ENCODE data around the gene THADA.
"Not testable (repeated sequence)": the region's sequence is repeated elsewhere in the genome, so short reads cannot be mapped to it uniquely, and the experiment has no call there.

The THADA gene

GRCh38 chr2:43465234-43465633 lies 130.6 kb downstream of the THADA start:
- DNase-seq (ENCODE audit: low spot score) = no peak

GRCh38 chr2:43464590-43464989 lies 131.2 kb downstream of the THADA start:
- DNase-seq (ENCODE audit: low spot score) = no peak

GRCh38 chr2:43462866-43463641 lies 132.8 kb downstream of the THADA start:
- no peak for DNase-seq (ENCODE audit: low spot score)

- peak; percentile 55 for DNase-seq (ENCODE audit: low spot score)
These were observed 134.3 kb downstream of the THADA start for GRCh38 chr2:43461453-43462073.

GRCh38 chr2:43460611-43461365 lies 135.1 kb downstream of the THADA start:
- no peak for DNase-seq (ENCODE audit: low spot score)

GRCh38 chr2:43460174-43460546 lies 135.7 kb downstream of the THADA start:
- DNase-seq (ENCODE audit: low spot score) = no peak

GRCh38 chr2:43459446-43460173 lies 136.2 kb downstream of the THADA start:
- DNase-seq (ENCODE audit: low spot score) = no peak

GRCh38 chr2:43458014-43458628 lies 137.7 kb downstream of the THADA start:
- no peak for DNase-seq (ENCODE audit: low spot score)

- DNase-seq (ENCODE audit: low spot score) = no peak
These were observed 139.9 kb downstream of the THADA start for GRCh38 chr2:43455731-43456642.

GRCh38 chr2:43455296-43455695 lies 140.5 kb downstream of the THADA start:
- DNase-seq (ENCODE audit: low spot score) = no peak

GRCh38 chr2:43454791-43455190 lies 141.0 kb downstream of the THADA start:
- DNase-seq (ENCODE audit: low spot score) = no peak

- no peak for DNase-seq (ENCODE audit: low spot score)
These were observed 142.4 kb downstream of the THADA start for GRCh38 chr2:43453179-43454170.

- DNase-seq (ENCODE audit: low spot score) = no peak
These were observed 143.5 kb downstream of the THADA start for GRCh38 chr2:43452318-43452731.

GRCh38 chr2:43450617-43451016 lies 145.2 kb downstream of the THADA start:
- DNase-seq (ENCODE audit: low spot score) = no peak

GRCh38 chr2:43448822-43449110 lies 147.1 kb downstream of the THADA start:
- DNase-seq (ENCODE audit: low spot score) = no peak

GRCh38 chr2:43448011-43448821 lies 147.6 kb downstream of the THADA start:
- DNase-seq (ENCODE audit: low spot score) = no peak

- DNase-seq (ENCODE audit: low spot score) = not testable (repeated sequence)
These were observed 149.1 kb downstream of the THADA start for GRCh38 chr2:43446755-43447154.

GRCh38 chr2:43445781-43446180 lies 150.1 kb downstream of the THADA start:
- no peak for DNase-seq (ENCODE audit: low spot score)
